ENCODE data around the gene KCNB1.

GRCh38 chr20:49387581-49387939, 94.9 kb downstream of the KCNB1 start:
- TF ChIP-seq CTCF (IDR thresholded peaks at IDR 0.05) (no peak), EP300 (IDR thresholded peaks at IDR 0.05) (no peak)

Measured in tibial nerve (tissue), 4 donors.